ENCODE results near the gene DYRK1A. TPM values are rescaled to one million over a fixed set of nuclear protein-coding genes. Genes with fewer than 3 reads are reported as not detected.

DYRK1A gene
- total RNA-seq, 1 donor from 2014 or later: 34.4 TPM

- Histone ChIP-seq H3K27me3 (no peaks in the 10 kb centered on the region), H3K36me3 (no peaks in the 10 kb centered on the region), H3K27ac (no peak overlapping the region), H3K9me3 (no peaks in the 10 kb centered on the region), H3K4me3 (no peak overlapping the region), H3K4me1 (peaks cover 0 to 31% of the 10 kb centered on the region in 2 donors)
- intact Hi-C loops (cut with DNase I): no loop called here
- no peak for TF ChIP-seq CTCF (IDR thresholded peaks at IDR 0.05)
- no peak for DNase-seq (ENCODE audit: low spot score in 2 of 2)
Measured at GRCh38 chr21:37393030-37393429, 26.5 kb downstream of the DYRK1A start.

GRCh38 chr21:37393786-37394185 lies 27.2 kb downstream of the DYRK1A start:
- TF ChIP-seq CTCF (IDR thresholded peaks at IDR 0.05): no peak
- peaks cover 0 to 29% of the 10 kb centered on the region in 2 donors for H3K4me1 ChIP-seq
- no peaks in the 10 kb centered on the region for H3K9me3 ChIP-seq
- H3K27me3 ChIP-seq: no peaks in the 10 kb centered on the region
- no peak for DNase-seq (ENCODE audit: low spot score in 2 of 2)
- H3K4me3 ChIP-seq: no peak overlapping the region
- no peaks in the 10 kb centered on the region for H3K36me3 ChIP-seq
- no peak overlapping the region for H3K27ac ChIP-seq
- intact Hi-C loops (cut with DNase I): no loop called here

- intact Hi-C loops (cut with DNase I): no loop called here
- peaks cover 0 to 27% of the 10 kb centered on the region in 2 donors for H3K4me1 ChIP-seq
- H3K36me3 ChIP-seq: no peaks in the 10 kb centered on the region
- TF ChIP-seq CTCF (IDR thresholded peaks at IDR 0.05): no peak
- H3K4me3 ChIP-seq: no peak overlapping the region
- H3K9me3 ChIP-seq: no peaks in the 10 kb centered on the region
- H3K27ac ChIP-seq: no peak overlapping the region
- H3K27me3 ChIP-seq: no peaks in the 10 kb centered on the region
- no peak for DNase-seq (ENCODE audit: low spot score in 2 of 2)
Measured at GRCh38 chr21:37395961-37396360, 29.4 kb downstream of the DYRK1A start.

- Histone ChIP-seq H3K4me1 (peaks cover 0 to 22% of the 10 kb centered on the region in 2 donors), H3K4me3 (no peak overlapping the region), H3K27ac (no peak overlapping the region), H3K9me3 (peaks cover 0 to 4% of the 10 kb centered on the region in 2 donors), H3K27me3 (no peaks in the 10 kb centered on the region), H3K36me3 (no peaks in the 10 kb centered on the region)
- TF ChIP-seq CTCF (IDR thresholded peaks at IDR 0.05): no peak
- no peak for DNase-seq (ENCODE audit: low spot score in 2 of 2)
- intact Hi-C loops (cut with DNase I): no loop called here
Measured at GRCh38 chr21:37396855-37397254, 30.3 kb downstream of the DYRK1A start.

GRCh38 chr21:37398697-37399096 lies 32.1 kb downstream of the DYRK1A start:
- no peak for TF ChIP-seq CTCF (IDR thresholded peaks at IDR 0.05)
- no peak for DNase-seq (ENCODE audit: low spot score in 2 of 2)
- intact Hi-C loops (cut with DNase I): no loop called here
- Histone ChIP-seq H3K4me3 (no peak overlapping the region), H3K36me3 (no peaks in the 10 kb centered on the region), H3K9me3 (peaks cover 0 to 14% of the 10 kb centered on the region in 2 donors), H3K27ac (no peak overlapping the region), H3K27me3 (no peaks in the 10 kb centered on the region), H3K4me1 (peaks cover 0 to 19% of the 10 kb centered on the region in 2 donors)

- H3K9me3 ChIP-seq: peaks cover 0 to 14% of the 10 kb centered on the region in 2 donors
- no peak for TF ChIP-seq CTCF (IDR thresholded peaks at IDR 0.05)
- H3K4me1 ChIP-seq: peaks cover 5 to 21% of the 10 kb centered on the region in 2 donors
- no peaks in the 10 kb centered on the region for H3K27me3 ChIP-seq
- H3K4me3 ChIP-seq: no peak overlapping the region
- H3K27ac ChIP-seq: no peak overlapping the region
- intact Hi-C loops (cut with DNase I): no loop called here
- no peaks in the 10 kb centered on the region for H3K36me3 ChIP-seq
- no peak for DNase-seq (ENCODE audit: low spot score in 2 of 2)
Measured at GRCh38 chr21:37402251-37402867, 35.8 kb downstream of the DYRK1A start.

All from ascending aorta (tissue), 2 donors.